ENCODE results near the gene BTRC.

- TF ChIP-seq EP300 (IDR thresholded peaks at IDR 0.05) (no peak), CTCF (IDR thresholded peaks at IDR 0.05) (peak in 5 of 7 experiments; percentile 60 to 88 (median 76)), POLR2A (IDR thresholded peaks at IDR 0.05) (no peak), POLR2AphosphoS5 (IDR thresholded peaks at IDR 0.05) (peak in 1 of 3 donors; percentile 84)
Observed at GRCh38 chr10:101467286-101467770, 113.4 kb downstream of the BTRC start.

Measured in stomach (tissue), 4 donors.